Kidney epithelial cell (primary cell): Measurements from ENCODE around the gene CBFA2T3. TPM values are rescaled to one million over a fixed set of nuclear protein-coding genes. Genes with fewer than 3 reads are reported as not detected.

Experiments
- DNase-seq: peaks from one replicate; pipeline ENCODE4 v3.0.0-alpha.2; 2010; ENCODE audit warnings: low read depth
- H3K27me3 ChIP-seq: 2 replicates; pipeline ENCODE4 v1.6.0; 2011; ENCODE audit warnings: low read length; ENCODE audit not compliant: control insufficient read depth, insufficient read depth
- H3K36me3 ChIP-seq: 2 replicates; pipeline ENCODE4 v1.5.1; 2011; ENCODE audit warnings: low read length; ENCODE audit not compliant: control insufficient read depth, insufficient read depth
- H3K4me3 ChIP-seq: 2 replicates; pipeline ENCODE4 v1.5.1; 2011; ENCODE audit warnings: low read depth, mild to moderate bottlenecking, control low read depth, low read length
- CTCF ChIP-seq: IDR thresholded peaks from 2 replicates; pipeline ENCODE4 v1.5.1; 2011; ENCODE audit warnings: mild to moderate bottlenecking, moderate library complexity, low read length, control low read depth, inconsistent platforms; ENCODE audit not compliant: insufficient read depth, poor library complexity, severe bottlenecking
- total RNA-seq: library from RNA; depleted of rRNA; stranded (reverse); fragments of >200 nt; gene quantifications from 2 replicates; pipeline ENCODE4 v1.2.3, GENCODE V29; 2015

Gene CBFA2T3
- total RNA-seq, 1 donor from 2014 or later, result 0.63 TPM

DNA sequence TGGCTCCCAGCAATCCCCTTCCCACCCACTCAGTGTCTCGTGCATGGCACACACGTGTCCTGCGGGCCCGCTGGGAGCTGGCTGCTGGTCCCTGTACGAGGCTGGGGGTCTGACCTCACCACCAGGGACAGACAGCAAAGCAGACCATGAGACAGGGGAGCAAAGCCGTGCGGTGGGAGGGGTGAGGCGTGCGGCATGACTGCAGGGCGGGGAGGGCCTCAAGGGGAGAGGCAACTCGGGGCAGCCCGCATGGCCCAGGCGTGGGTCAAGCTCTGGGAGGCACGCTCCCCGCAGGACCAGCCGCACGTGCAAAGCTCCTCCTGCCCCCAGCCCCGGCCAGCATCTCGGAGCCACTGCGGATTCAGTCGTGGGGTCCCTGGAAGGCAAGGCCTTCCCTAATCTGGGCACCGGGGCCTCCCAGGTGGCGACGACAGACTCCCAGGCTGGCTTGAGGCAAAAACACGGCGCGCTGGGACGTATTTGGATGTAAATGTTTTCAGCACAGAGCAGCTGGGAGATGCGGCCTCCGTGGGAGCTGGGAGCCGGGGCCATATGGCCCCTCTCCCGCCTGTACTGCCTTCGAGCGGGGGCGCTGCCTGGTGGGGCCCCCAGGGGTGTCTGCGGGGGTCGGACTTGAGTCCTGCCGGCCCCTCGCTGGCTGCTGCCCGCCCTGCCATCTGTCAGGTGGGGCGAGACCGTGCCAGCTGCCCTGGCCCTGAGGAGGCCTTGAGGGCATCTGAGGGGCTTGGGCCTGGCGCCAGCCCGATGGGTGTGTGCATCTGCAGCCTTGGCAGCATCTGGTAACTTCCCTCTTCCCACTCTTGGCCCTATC lies 12.2 kb upstream of the CBFA2T3 start:
- no peak for DNase-seq
- TF ChIP-seq CTCF, result no peak
- no peak overlapping the region for H3K4me3 ChIP-seq
- H3K27me3 ChIP-seq, result peaks cover 24% of the 10 kb centered on the region
- H3K36me3 ChIP-seq, result no peaks in the 10 kb centered on the region

DNA sequence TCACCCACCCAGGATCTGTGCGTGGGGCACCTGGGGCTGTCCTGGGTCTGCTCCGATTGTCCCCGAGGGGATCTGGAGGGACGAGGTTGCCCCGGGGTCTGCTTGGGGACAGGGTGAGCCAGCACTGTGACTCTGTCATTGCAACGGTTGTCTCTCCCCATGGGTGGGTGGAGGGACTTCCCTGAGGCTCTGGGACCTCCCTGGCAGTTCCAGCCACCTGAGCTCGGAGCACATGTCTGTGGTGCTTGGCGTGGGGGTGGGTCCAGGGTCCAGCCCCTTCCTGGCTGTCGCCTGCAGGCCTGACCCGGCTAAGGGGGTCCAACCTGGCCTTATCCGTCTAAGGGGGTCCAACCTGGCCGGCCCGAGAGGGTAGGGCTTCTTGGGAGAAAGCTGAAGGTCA lies 8.5 kb upstream of the CBFA2T3 start:
- Histone ChIP-seq H3K36me3 (no peaks in the 10 kb centered on the region), H3K4me3 (no peak overlapping the region), H3K27me3 (peaks cover 11% of the 10 kb centered on the region)
- no peak for TF ChIP-seq CTCF
- DNase-seq, result no peak

DNA sequence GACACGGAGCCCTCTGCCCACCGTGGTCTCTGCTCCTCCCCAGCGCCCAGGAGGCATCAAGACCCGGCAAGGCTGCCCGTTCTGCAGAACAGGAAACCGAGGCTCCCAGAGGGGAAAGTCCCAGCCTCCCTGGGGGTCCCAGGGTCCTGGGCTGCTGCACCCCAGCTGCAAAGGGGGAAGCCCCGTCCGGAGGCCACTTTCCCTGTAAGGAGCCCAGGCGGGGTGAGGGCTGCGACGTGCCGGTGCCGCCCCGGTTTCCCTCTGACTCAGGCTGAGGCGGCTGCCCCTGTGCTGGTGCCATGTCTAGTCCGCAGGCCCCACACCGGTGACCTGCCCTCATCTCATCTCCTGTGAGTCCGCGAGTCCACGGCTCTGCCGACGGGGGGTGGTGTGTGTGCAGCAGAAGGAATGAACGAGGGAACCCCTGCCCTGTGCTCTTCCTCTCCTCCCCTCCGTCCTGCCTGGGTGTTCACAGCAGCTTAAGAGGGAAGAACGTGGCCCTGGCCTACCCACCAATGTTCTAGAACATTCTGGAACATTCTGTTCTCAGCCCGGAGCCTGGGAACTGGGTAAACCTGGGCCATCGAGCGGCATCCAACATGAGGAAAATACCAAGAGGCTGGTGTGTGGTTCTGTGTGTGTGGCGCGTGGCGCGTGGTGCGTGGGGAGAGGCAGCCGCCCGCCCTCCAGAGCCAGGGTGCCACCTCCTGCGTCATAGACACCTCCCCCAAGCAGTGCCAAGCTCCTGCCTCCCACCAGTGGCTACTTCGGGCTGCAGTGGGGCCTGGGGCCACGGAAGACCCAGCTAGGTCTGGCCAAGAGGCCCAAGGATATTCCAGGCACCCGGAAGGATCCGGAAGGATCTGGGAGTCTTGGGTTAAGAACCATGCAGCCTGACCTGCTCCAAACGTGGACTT lies 7.0 kb upstream of the CBFA2T3 start:
- no peak for TF ChIP-seq CTCF
- DNase-seq, result no peak
- peaks cover 11% of the 10 kb centered on the region for H3K27me3 ChIP-seq
- no peak overlapping the region for H3K4me3 ChIP-seq
- H3K36me3 ChIP-seq, result no peaks in the 10 kb centered on the region

DNA sequence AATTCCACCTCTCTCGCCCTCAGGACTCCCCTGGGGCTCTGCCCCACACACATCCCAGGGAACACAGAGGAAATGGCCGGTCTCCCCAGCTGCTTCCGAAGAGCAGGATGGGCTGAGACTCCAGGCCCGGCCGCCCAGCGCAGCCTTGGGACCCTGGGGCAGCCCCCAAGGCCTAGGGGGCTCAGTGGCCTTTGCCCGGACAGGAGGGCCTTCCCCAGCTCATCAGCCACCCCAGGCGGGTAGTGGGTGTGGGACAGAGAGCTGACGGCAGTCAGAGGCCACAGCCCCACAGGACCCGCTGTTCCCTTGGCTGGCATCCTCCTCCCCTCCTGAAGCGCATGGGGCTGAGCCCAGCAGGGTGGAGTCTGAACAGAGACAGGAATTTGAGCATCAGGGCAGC lies 6.2 kb upstream of the CBFA2T3 start:
- Histone ChIP-seq H3K27me3 (peaks cover 11% of the 10 kb centered on the region), H3K36me3 (no peaks in the 10 kb centered on the region), H3K4me3 (no peak overlapping the region)
- no peak for DNase-seq
- TF ChIP-seq CTCF, result no peak

- Histone ChIP-seq H3K36me3 (no peaks in the 10 kb centered on the region), H3K4me3 (no peak overlapping the region), H3K27me3 (peaks cover 11% of the 10 kb centered on the region)
- no peak for DNase-seq
- TF ChIP-seq CTCF, result no peak
These were observed 5.5 kb upstream of the CBFA2T3 start for GRCh38 chr16:88982286-88983084.
